K562 (cell line): ENCODE data around the gene CPSF6. TPM values are rescaled to one million over a fixed set of nuclear protein-coding genes. Genes with fewer than 3 reads are reported as not detected.
A peak's percentile ranks its signal among the peaks of the same experiment; 100 is the strongest.

Experiments used
- ATAC-seq: fragments of 200-7000 bp; cut with Tn5 transposase; 3 replicates; pipeline ENCODE4 v1.9.1; 2020; ENCODE audit warnings: moderate library complexity
- BruUV-seq: library from RNA; stranded (reverse); fragments of 400-500 nt; replicated peaks from 2 replicates; lab custom pipeline; 2021; lab: Mats Ljungman, UMichigan
- CTCF ChIA-PET: fragments of 300-600 bp; formaldehyde crosslinking; extraction: SDS; loops from one replicate; lab custom pipeline; 2021; ENCODE audit warnings: low intra/inter-chr PET ratio; lab: Yijun Ruan, JAX
- POLR2A ChIA-PET: fragments of 300-600, 350-650 bp; sonication (Branson Sonifier 250); formaldehyde crosslinking; extraction: SDS; loops from one replicate; lab custom pipeline; 2021; ENCODE audit warnings: antibody characterized with exemption, inconsistent platforms; lab: Yijun Ruan, JAX
- DNase-seq, 4 experiments: peaks; one replicate each; pipeline versions ENCODE4 v3.0.0 to v3.0.0-alpha.2; 2011 to 2018; ENCODE audit warnings: low spot score in 3 of 4, mixed read lengths in 3 of 4; ENCODE audit errors: extremely low read depth in 1 of 4
- FAIRE-seq: peaks from 2 replicates; lab custom pipeline; 2011; peaks lifted over from hg19 to GRCh38; lab: Jason Lieb, UNC
- H2AFZ ChIP-seq: 2 replicates; pipeline ENCODE4 v1.6.0; 2011; ENCODE audit warnings: low read depth, low read length, control low read depth, inconsistent platforms
- H3K27ac ChIP-seq: fragments of 200-600 bp; 3 replicates; pipeline ENCODE4 v1.8.0; 2011; ENCODE audit warnings: low read depth, mild to moderate bottlenecking, control low read depth, inconsistent platforms, low read length, moderate library complexity, mixed read lengths; ENCODE audit errors: extremely low read depth
- H3K27me3 ChIP-seq, 2 experiments: fragments of 300-600 bp in 1 of 2; 2 replicates in 1 of 2; 3 replicates in 1 of 2; pipeline versions ENCODE4 v1.6.0 to v1.8.0; 2011; ENCODE audit warnings: inconsistent platforms in 2 of 2, low read length in 2 of 2, mild to moderate bottlenecking in 1 of 2, mixed read lengths in 1 of 2, moderate library complexity in 1 of 2; ENCODE audit not compliant: control insufficient read depth in 2 of 2, insufficient read depth in 2 of 2
- H3K36me3 ChIP-seq: fragments of 300-600 bp; 3 replicates; pipeline ENCODE4 v1.8.0; 2011; ENCODE audit warnings: mild to moderate bottlenecking, low read length, inconsistent platforms; ENCODE audit not compliant: control insufficient read depth, insufficient read depth
- H3K4me1 ChIP-seq, 2 experiments: fragments of 200-600 bp in 1 of 2; replicated peaks in 1 of 2; 2 replicates in 1 of 2; 3 replicates in 1 of 2; pipeline versions ENCODE4 v1.5.1 to v1.8.0; 2011; ENCODE audit warnings: inconsistent platforms in 2 of 2, low read length in 2 of 2, mild to moderate bottlenecking in 1 of 2, mixed read lengths in 1 of 2, moderate library complexity in 1 of 2; ENCODE audit not compliant: control insufficient read depth in 2 of 2, insufficient read depth in 2 of 2
- H3K4me2 ChIP-seq: 2 replicates; pipeline ENCODE4 v1.6.1; 2011; ENCODE audit warnings: low read length, control low read depth, inconsistent platforms, mixed read lengths; ENCODE audit not compliant: insufficient read depth
- H3K4me3 ChIP-seq: fragments of 200-600 bp; sonication (generic), shearing (Covaris generic); 2 replicates; pipeline ENCODE4 v1.5.1; 2016; ENCODE audit warnings: control low read depth, inconsistent platforms
- H3K79me2 ChIP-seq: fragments of 200-600 bp; 3 replicates; pipeline ENCODE4 v1.8.0; 2011; ENCODE audit warnings: low read length, inconsistent platforms; ENCODE audit not compliant: control insufficient read depth, insufficient read depth
- H3K9ac ChIP-seq, 2 experiments: 2 replicates each; pipeline versions ENCODE4 v1.6.0 to v1.6.1; 2011; ENCODE audit warnings: low read depth in 2 of 2, low read length in 2 of 2, control low read depth in 1 of 2, inconsistent platforms in 1 of 2, mild to moderate bottlenecking in 1 of 2, mixed read lengths in 1 of 2; ENCODE audit not compliant: insufficient read depth in 1 of 2
- H3K9me1 ChIP-seq: one replicate; pipeline ENCODE4 v1.6.0; 2011; ENCODE audit warnings: inconsistent platforms, mild to moderate bottlenecking, low read length, moderate library complexity; ENCODE audit not compliant: control insufficient read depth, insufficient read depth
- H3K9me3 ChIP-seq: replicated peaks from 2 replicates; pipeline ENCODE4 v1.5.1; 2011; ENCODE audit warnings: low read depth, low read length, inconsistent platforms; ENCODE audit not compliant: control insufficient read depth, insufficient read depth
- H4K20me1 ChIP-seq: replicated peaks from 2 replicates; pipeline ENCODE4 v1.6.1; 2011; ENCODE audit warnings: low read length, inconsistent platforms, mixed read lengths; ENCODE audit not compliant: control insufficient read depth, insufficient read depth
- BHLHE40 ChIP-seq: IDR thresholded peaks from 2 replicates; pipeline ENCODE4 v1.6.1; 2011; ENCODE audit warnings: low read length, improper control_type of control experiment
- ELK1 ChIP-seq: sonication (generic); formaldehyde crosslinking; IDR thresholded peaks from 2 replicates; pipeline ENCODE4 v1.8.1; 2022; ENCODE audit warnings: missing genetic modification reagents
- HLTF ChIP-seq: fragments of 450-650 bp; IDR thresholded peaks from 2 replicates; pipeline ENCODE4 v1.6.1; 2016
- NCOA2 ChIP-seq, 2 experiments: fragments of 450-650 bp; IDR thresholded peaks; 2 replicates each; pipeline ENCODE4 v1.6.1; 2018; ENCODE audit warnings: mild to moderate bottlenecking in 2 of 2, moderate library complexity in 1 of 2; ENCODE audit not compliant: partially characterized antibody in 2 of 2
- NFIC ChIP-seq: fragments of 450-650 bp; IDR thresholded peaks from 2 replicates; pipeline ENCODE4 v1.6.1; 2017; ENCODE audit warnings: mild to moderate bottlenecking, inconsistent platforms
- ZBTB26 ChIP-seq: fragments of 450-650 bp; formaldehyde crosslinking; IDR thresholded peaks from 2 replicates; pipeline ENCODE4 v1.4.0; 2022; ENCODE audit warnings: missing genetic modification characterization
- ZKSCAN1 ChIP-seq: fragments of 150-350 bp; IDR thresholded peaks from 2 replicates; pipeline ENCODE4 v1.6.1; 2016; ENCODE audit warnings: low read depth, low read length
- ZNF140 ChIP-seq: fragments of 250-450 bp; sonication (Bioruptor Pico); IDR thresholded peaks from 2 replicates; pipeline ENCODE4 v1.8.0; 2021; ENCODE audit warnings: moderate library complexity, mild to moderate bottlenecking, inconsistent platforms
- ZNF224 ChIP-seq: sonication (generic); formaldehyde crosslinking; IDR thresholded peaks from 2 replicates; pipeline ENCODE4 v1.8.0; 2022; ENCODE audit warnings: mild to moderate bottlenecking, missing genetic modification reagents
- WGBS: fragments of 100-300 bp; shearing (Covaris generic); methylation state at CpG from one replicate; pipeline ENCODE4 v1.1.6; 2016; ENCODE audit warnings: low coverage, mixed read lengths; ENCODE audit not compliant: insufficient coverage; ENCODE audit errors: missing lambda C conversion rate; 5-methylcytosine and 5-hydroxymethylcytosine counted together
- in situ Hi-C: fragments of 300-500 bp; cut with MboI; formaldehyde crosslinking; loops from 4 replicates; pipeline ENCODE4 v1.15.0; 2018; ENCODE audit warnings: inconsistent platforms, mixed read lengths
- intact Hi-C: fragments of 100-400 bp; cut with micrococcal nuclease; formaldehyde crosslinking; loops from 2 replicates; pipeline ENCODE4 v1.14.2; 2022
- polyA plus RNA-seq, 8 experiments: library from polyadenylated mRNA; depleted of rRNA in 4 of 8; stranded (reverse) in 5 of 8; unstranded in 3 of 8; fragments of >200 nt; fragmentation: Nextera tagmentation in 2 of 8; fragmentation: Illumina TruSeq in 1 of 8; extraction: Ambion mirVana in 2 of 8; extraction: Trizol in 1 of 8; gene quantifications; 2 replicates each; pipeline versions ENCODE4 v1.2.1 to v1.2.3, GENCODE V29; 2011 to 2014; ENCODE audit warnings: inconsistent platforms in 1 of 8, missing spikeins in 1 of 8
- total RNA-seq, 7 experiments: library from RNA; depleted of rRNA in 6 of 7; stranded (reverse); fragments of >200 nt in 6 of 7; fragmentation: Illumina TruSeq in 2 of 7; extraction: Trizol in 2 of 7; gene quantifications; 2 replicates each; pipeline versions ENCODE4 v1.2.1 to v1.2.3, GENCODE V29; 2011 to 2021; ENCODE audit warnings: low replicate concordance in 1 of 7

The CPSF6 gene
- total and polyA plus RNA-seq, 9 of the 15 experiments (the other 6 are each of a cell fraction or from before 2014, with no cell fraction given): 34.3 to 129 (median 77.8) TPM

DNA sequence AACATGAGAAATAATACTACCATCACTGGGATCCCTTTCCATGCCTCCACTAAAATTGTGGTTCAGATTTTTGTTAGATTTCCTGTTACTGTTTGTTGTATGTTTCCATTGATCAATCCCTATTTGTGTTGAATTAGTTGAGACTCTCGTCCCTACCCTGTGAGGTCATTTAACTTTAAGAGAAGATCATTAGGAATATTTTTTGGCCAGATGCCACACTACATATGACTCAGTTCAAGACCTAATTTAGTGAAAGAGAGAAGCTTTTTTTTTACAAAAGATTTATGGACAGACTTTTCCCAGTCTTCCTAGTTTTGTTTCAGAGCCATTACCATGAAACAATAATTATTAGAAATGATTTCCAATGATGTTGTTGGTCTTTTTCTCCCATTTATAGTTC lies 35.5 kb downstream of the CPSF6 start:
- 31% methylated on average over 1 of the region's 1 CpG for WGBS
- H4K20me1 ChIP-seq: no peaks in the 10 kb centered on the region
- no peaks in the 10 kb centered on the region for H3K4me1 ChIP-seq
- DNase-seq (no peak), ATAC-seq (no peak), FAIRE-seq (peak; percentile 15)
- in situ Hi-C loops: no loop called here
- ChIA-PET CTCF (no interaction called here), POLR2A (interaction anchor here (0.7 to 1.1 kb wide), 3 partner anchors 32 to 774 kb away, joined by 3 to 4 read pairs (median 3); no protein-coding TSS in a partner anchor)
- no peaks in the 10 kb centered on the region for H3K9me3 ChIP-seq
- no peak overlapping the region for H3K27ac ChIP-seq
- peaks cover 23% of the 10 kb centered on the region; the same call in 1 of the 3 replicates for H3K36me3 ChIP-seq
- no peaks in the 10 kb centered on the region for H3K27me3 ChIP-seq
- TF ChIP-seq ZKSCAN1 (no peak), ZBTB26 (CRISPR knock-in tag) (no peak), HLTF (no peak), ZNF140 (CRISPR knock-in tag) (no peak), ELK1 (CRISPR knock-in tag) (no peak), BHLHE40 (no peak), NFIC (peak; percentile 46; the same call in 1 of the 2 replicates), NCOA2 (IDR thresholded peaks at IDR 0.05; ENCODE audit: partially characterized antibody in 2 of 2) (no peak), ZNF224 (no peak)
- no peaks in the 10 kb centered on the region for H3K9me1 ChIP-seq
- no TSS peak for BruUV-seq
- no peak overlapping the region for H3K4me3 ChIP-seq
- H3K9ac ChIP-seq: no peak overlapping the region
- H3K4me2 ChIP-seq: no peak overlapping the region
- intact Hi-C loops: no loop called here
- no peak overlapping the region for H2AFZ ChIP-seq
- H3K79me2 ChIP-seq: no peaks in the 10 kb centered on the region
